Thyroid gland (tissue), 4 donors: ENCODE data around the gene HDC. TPM values are rescaled to one million over a fixed set of nuclear protein-coding genes. Genes with fewer than 3 reads are reported as not detected.

Experiments used
- DNase-seq, 2 donors: peaks; one replicate each; pipeline ENCODE4 v3.0.0-alpha.2; 2019
- H3K27ac ChIP-seq, 3 donors: fragments of 200-600 bp; sonication (generic); 1 replicate in 2 of 3; 2 replicates in 1 of 3; pipeline ENCODE4 v1.5.1; 2016 to 2019; ENCODE audit warnings: mild to moderate bottlenecking in 1 of 3, moderate library complexity in 1 of 3
- H3K27me3 ChIP-seq: fragments of 200-600 bp; sonication (generic); one replicate; pipeline ENCODE4 v1.5.1; 2019
- H3K36me3 ChIP-seq, 2 donors: fragments of 200-600 bp; sonication (generic); one replicate each; pipeline ENCODE4 v1.5.1; 2016 to 2019
- H3K4me1 ChIP-seq, 2 donors: fragments of 200-600 bp; sonication (generic); one replicate each; pipeline ENCODE4 v1.5.1; 2017 to 2019
- H3K4me3 ChIP-seq, 3 donors: fragments of 200-600 bp; sonication (generic); replicated peaks in 1 of 3; 1 replicate in 2 of 3; 2 replicates in 1 of 3; pipeline ENCODE4 v1.5.1; 2016; ENCODE audit warnings: mild to moderate bottlenecking in 1 of 3
- H3K9me3 ChIP-seq: fragments of 200-600 bp; sonication (generic); one replicate; pipeline ENCODE4 v1.5.1; 2017
- POLR2A ChIP-seq, 2 donors: fragments of 450-650 bp; IDR thresholded peaks; one replicate each; pipeline ENCODE4 v1.6.1; 2017; ENCODE audit warnings: antibody characterized with exemption in 2 of 2, mild to moderate bottlenecking in 2 of 2, moderate library complexity in 1 of 2
- WGBS, 2 donors: methylation state at CpG; one replicate each; pipeline ENCODE4 v1.1.5; 2017; 5-methylcytosine and 5-hydroxymethylcytosine counted together
- intact Hi-C: fragments of 100-400 bp; cut with DNase I; formaldehyde crosslinking; loops from one replicate; pipeline ENCODE4 v1.15.1; 2023
- total RNA-seq, 4 donors: library from RNA; depleted of rRNA; stranded (reverse); fragments of >200 nt; gene quantifications; one replicate each; pipeline ENCODE4 v1.2.3, GENCODE V29; 2016
- TF ChIP-seq, protein P1 (sequence below), 6 experiments: fragments of 200-600 bp in 3 of 6; fragments of 450-650 bp in 3 of 6; sonication (generic) in 3 of 6; IDR thresholded peaks; one replicate each; pipeline ENCODE4 v1.5.1; 2016 to 2019; ENCODE audit warnings: antibody characterized with exemption in 6 of 6, mild to moderate bottlenecking in 2 of 6, inconsistent platforms in 1 of 6, moderate library complexity in 1 of 6

HDC gene
- total RNA-seq, 4 donors from 2014 or later = 0.45 TPM; not detected in 3

DNA sequence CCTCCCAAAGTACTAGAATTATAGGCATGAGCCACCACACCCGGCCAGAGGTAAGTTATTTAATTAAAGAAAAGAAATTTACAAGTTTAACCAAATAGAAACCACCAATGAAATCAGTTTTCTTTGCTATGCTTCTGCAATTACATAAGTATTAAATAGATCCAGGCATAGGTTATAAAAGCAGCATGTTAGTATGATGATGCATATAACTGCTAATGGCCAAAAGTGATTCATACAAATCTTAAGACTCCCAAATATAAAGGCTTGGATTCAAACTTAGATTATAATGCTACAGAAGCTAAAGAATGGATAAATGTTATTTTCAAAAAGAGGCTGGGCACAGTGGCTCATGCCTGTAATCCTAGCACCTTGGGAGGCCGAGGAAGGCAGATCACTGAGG is 32.8 kb upstream of the HDC start:
- peaks cover 6 to 27% of the 10 kb centered on the region in 2 donors for H3K36me3 ChIP-seq
- TF ChIP-seq, protein P1, sequence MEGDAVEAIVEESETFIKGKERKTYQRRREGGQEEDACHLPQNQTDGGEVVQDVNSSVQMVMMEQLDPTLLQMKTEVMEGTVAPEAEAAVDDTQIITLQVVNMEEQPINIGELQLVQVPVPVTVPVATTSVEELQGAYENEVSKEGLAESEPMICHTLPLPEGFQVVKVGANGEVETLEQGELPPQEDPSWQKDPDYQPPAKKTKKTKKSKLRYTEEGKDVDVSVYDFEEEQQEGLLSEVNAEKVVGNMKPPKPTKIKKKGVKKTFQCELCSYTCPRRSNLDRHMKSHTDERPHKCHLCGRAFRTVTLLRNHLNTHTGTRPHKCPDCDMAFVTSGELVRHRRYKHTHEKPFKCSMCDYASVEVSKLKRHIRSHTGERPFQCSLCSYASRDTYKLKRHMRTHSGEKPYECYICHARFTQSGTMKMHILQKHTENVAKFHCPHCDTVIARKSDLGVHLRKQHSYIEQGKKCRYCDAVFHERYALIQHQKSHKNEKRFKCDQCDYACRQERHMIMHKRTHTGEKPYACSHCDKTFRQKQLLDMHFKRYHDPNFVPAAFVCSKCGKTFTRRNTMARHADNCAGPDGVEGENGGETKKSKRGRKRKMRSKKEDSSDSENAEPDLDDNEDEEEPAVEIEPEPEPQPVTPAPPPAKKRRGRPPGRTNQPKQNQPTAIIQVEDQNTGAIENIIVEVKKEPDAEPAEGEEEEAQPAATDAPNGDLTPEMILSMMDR (IDR thresholded peaks at IDR 0.05) = no peak
- no peak for TF ChIP-seq POLR2A (IDR thresholded peaks at IDR 0.05)
- 98 to 100% methylated on average over 2 of the region's 2 CpGs for WGBS, 2 donors

DNA sequence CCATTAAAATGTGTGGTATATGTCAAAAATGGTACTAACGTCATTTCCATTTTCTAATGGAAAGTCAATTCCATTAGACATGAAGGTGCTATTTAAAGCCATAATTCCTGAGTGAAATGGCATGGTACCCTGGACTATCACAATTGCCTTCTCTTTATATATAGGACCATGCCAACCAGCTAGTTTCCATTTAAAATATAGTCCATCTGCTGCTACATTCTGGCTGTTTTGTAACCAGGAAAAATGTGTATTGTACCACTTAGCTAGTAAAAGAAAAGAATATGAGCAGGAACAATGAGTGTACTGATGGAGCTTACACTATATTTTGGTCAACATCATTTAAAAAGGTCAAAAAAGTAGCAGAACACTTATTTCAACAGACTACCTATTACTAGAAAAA is 30.4 kb upstream of the HDC start:
- intact Hi-C loops = no loop called here
- no peak for DNase-seq
- Histone ChIP-seq H3K4me3 (no peak overlapping the region), H3K27me3 (no peaks in the 10 kb centered on the region), H3K4me1 (no peaks in the 10 kb centered on the region), H3K9me3 (no peaks in the 10 kb centered on the region), H3K36me3 (peaks cover 6 to 25% of the 10 kb centered on the region in 2 donors), H3K27ac (no peak overlapping the region)
- TF ChIP-seq, protein P1 (IDR thresholded peaks at IDR 0.05) = no peak
- no peak for TF ChIP-seq POLR2A (IDR thresholded peaks at IDR 0.05)
- WGBS, 2 donors = 91 to 100% methylated on average over 1 of the region's 1 CpG

More for the DNA sequence above, 32.8 kb upstream of the HDC start:
- no peaks in the 10 kb centered on the region for H3K4me1 ChIP-seq
- intact Hi-C loops = no loop called here
- H3K9me3 ChIP-seq = no peaks in the 10 kb centered on the region
- DNase-seq = no peak
- no peak overlapping the region for H3K4me3 ChIP-seq
- no peak overlapping the region for H3K27ac ChIP-seq
- no peaks in the 10 kb centered on the region for H3K27me3 ChIP-seq

DNA sequence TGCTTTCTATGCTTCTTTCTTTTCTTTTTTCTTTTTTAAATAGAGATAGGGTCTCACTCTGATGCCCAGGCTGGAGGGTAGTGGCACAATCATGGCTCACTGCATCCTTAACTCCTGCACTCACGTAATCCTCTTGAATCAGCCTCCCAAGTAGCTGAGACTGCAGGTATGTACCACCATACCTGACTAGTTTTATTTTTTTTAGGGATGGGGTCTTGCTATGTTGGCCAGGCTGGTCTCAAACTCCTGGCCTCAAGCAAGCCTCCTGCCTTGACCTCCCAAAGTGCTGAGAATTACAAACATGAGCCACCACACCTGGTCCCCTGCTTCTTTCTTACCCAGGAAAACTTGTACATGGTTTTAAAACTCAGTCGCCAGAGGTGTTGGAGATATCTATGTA is 24.2 kb upstream of the HDC start:
- no peak for DNase-seq
- Histone ChIP-seq H3K4me1 (no peaks in the 10 kb centered on the region), H3K27ac (no peak overlapping the region), H3K27me3 (no peaks in the 10 kb centered on the region), H3K4me3 (no peak overlapping the region), H3K36me3 (peaks cover 0 to 3% of the 10 kb centered on the region in 2 donors), H3K9me3 (no peaks in the 10 kb centered on the region)
- TF ChIP-seq, protein P1 (IDR thresholded peaks at IDR 0.05) = no peak
- TF ChIP-seq POLR2A (IDR thresholded peaks at IDR 0.05) = no peak
- intact Hi-C loops = no loop called here
- 96 to 98% methylated on average over 2 of the region's 2 CpGs for WGBS, 2 donors

DNA sequence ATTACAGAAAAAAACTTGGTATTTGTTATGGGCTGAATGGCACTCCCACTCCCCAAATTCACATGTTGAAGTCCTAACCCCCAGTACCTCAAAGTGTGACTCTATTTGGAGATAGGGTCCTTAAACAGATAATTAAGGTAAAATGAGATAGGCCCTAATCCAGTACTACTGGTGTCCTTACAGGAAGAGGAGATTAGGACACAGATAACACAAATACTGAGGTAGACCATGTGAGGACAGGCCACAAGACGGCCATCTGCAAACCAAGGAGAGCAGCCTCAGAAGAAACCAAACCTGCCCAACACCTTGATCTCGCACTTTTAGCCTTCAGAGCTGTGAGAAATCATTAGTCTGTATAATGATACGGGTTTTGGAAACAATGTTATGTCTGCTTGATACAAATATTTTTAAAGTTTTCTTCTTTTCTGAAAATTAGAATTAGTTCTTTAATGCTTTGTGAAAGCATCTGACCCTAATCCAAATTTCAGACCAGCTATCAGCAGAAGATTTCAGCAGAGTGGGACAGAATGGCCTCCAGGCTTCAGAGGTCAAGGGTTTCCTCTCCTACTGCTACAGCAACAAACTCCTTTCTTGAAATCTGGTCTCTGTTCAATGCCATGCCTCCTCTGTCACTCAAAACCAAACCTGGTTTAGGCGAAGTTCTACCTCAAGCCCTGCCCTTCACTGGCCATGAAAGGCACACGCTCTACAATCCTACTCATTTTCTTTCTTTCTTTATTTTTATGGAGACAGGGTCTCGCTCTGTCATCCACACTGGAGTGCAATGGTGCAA is 22.0 kb upstream of the HDC start:
- WGBS, 2 donors = 97 to 98% methylated on average over 6 of the region's 6 CpGs
- Histone ChIP-seq H3K27ac (no peak overlapping the region), H3K36me3 (peaks cover 3 to 5% of the 10 kb centered on the region in 2 donors), H3K27me3 (no peaks in the 10 kb centered on the region), H3K4me1 (no peaks in the 10 kb centered on the region), H3K4me3 (no peak overlapping the region), H3K9me3 (no peaks in the 10 kb centered on the region)
- intact Hi-C loops = no loop called here
- no peak for TF ChIP-seq POLR2A (IDR thresholded peaks at IDR 0.05)
- TF ChIP-seq, protein P1 (IDR thresholded peaks at IDR 0.05) = no peak
- DNase-seq = no peak

DNA sequence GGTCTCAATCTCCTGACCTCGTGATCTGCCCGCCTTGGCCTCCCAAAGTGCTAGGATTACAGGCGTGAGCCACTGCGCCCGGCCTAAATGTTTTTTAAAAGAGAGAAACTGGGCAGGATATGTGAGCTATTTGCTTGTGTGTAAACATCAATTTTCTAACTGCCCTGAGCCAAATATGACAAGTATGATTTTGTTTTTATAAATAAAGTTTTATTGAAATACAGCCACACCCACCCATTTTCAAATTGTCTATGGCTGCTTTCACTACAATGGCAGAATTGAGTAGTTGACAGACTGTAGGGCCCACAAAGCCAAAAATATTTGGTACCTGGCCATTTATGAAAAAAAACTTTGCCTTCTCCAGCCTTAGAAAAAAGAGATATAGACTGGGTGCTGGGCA is 15.9 kb upstream of the HDC start:
- no peak overlapping the region for H3K4me3 ChIP-seq
- no peak overlapping the region for H3K27ac ChIP-seq
- H3K9me3 ChIP-seq = no peaks in the 10 kb centered on the region
- 86 to 89% methylated on average over 5 of the region's 5 CpGs for WGBS, 2 donors
- H3K27me3 ChIP-seq = no peaks in the 10 kb centered on the region
- intact Hi-C loops = no loop called here
- H3K4me1 ChIP-seq = no peaks in the 10 kb centered on the region
- no peak for DNase-seq
- H3K36me3 ChIP-seq = peaks cover 5 to 6% of the 10 kb centered on the region in 2 donors
- TF ChIP-seq, protein P1 (IDR thresholded peaks at IDR 0.05) = no peak
- TF ChIP-seq POLR2A (IDR thresholded peaks at IDR 0.05) = no peak
